A549 treated with AZD9567 at 1 μM for 4 hours (cell line): ENCODE measurements around the gene TRIM33. TPM values are rescaled to one million over a fixed set of nuclear protein-coding genes. Genes with fewer than 3 reads are reported as not detected.

Experiments used
- total RNA-seq: library from RNA; stranded (reverse); fragments of 200-300 nt; extraction: Qiagen RNA extraction; gene quantifications from 5 replicates; pipeline ENCODE4 v1.2.3, GENCODE V29; 2022; ENCODE audit not compliant: insufficient read depth

The TRIM33 gene
- total RNA-seq: 10.4 to 21.6 TPM (median 12.1 TPM) in 5 replicates

GRCh38 chr1:114511032-114511785, at the start of gene TRIM33:
TRIM33 (minus strand) TSS chr1:114511203; CDS start chr1:114511076, 127 bp downstream.

Other genes with a start within 250 kb of the TRIM33 start
- gene BCAS2, start 70.4 kb upstream of the TRIM33 start, total RNA-seq: 25.1 to 41.4 TPM (median 29.3 TPM) in 5 replicates
- gene DENND2C, start 158.8 kb upstream of the TRIM33 start, total RNA-seq: 0.46 to 0.63 TPM (median 0.52 TPM) in 4 of 5 replicates, not detected in the other
- gene AMPD1, start 184.3 kb upstream of the TRIM33 start, total RNA-seq: 0.03 TPM in 1 of 5 replicates, not detected in the others
- 22.4 to 38.7 TPM (median 28.7 TPM) in 5 replicates for gene NRAS, start 205.6 kb upstream of the TRIM33 start, total RNA-seq
- 117 to 184 TPM (median 123 TPM) in 5 replicates for gene CSDE1, start 246.8 kb upstream of the TRIM33 start, total RNA-seq